HEK293 (cell line): ENCODE measurements around the gene CNIH3.

Experiments
- CTCF ChIA-PET: fragments of 350-600 bp; formaldehyde crosslinking; extraction: SDS; loops from one replicate; lab custom pipeline; 2021; ENCODE audit warnings: antibody characterized with exemption; lab: Yijun Ruan, JAX
- POLR2A ChIA-PET: fragments of 300-600 bp; formaldehyde crosslinking; extraction: SDS; loops from one replicate; lab custom pipeline; 2020; ENCODE audit warnings: antibody characterized with exemption, inconsistent platforms; lab: Yijun Ruan, JAX
- H3K27ac ChIP-seq: fragments of 200-500 bp; sonication (Bioruptor generic); 2 replicates; pipeline ENCODE4 v1.5.1; 2014; ENCODE audit warnings: low read depth, low read length, control low read depth, inconsistent platforms; ENCODE audit errors: extremely low read depth
- H3K36me3 ChIP-seq, 2 experiments: fragments of 200-500 bp in 1 of 2; sonication (Bioruptor generic) in 1 of 2; 1 replicate in 1 of 2; 2 replicates in 1 of 2; pipeline ENCODE4 v1.5.1; 2014 to 2017; ENCODE audit warnings: inconsistent platforms in 2 of 2, low read length in 2 of 2; ENCODE audit not compliant: control insufficient read depth in 2 of 2, insufficient read depth in 1 of 2
- H3K4me1 ChIP-seq: fragments of 200-500 bp; sonication (Bioruptor generic); 2 replicates; pipeline ENCODE4 v1.5.1; 2014; ENCODE audit warnings: mild to moderate bottlenecking, low read length, inconsistent platforms; ENCODE audit not compliant: control insufficient read depth, insufficient read depth
- H3K4me3 ChIP-seq: 2 replicates; pipeline ENCODE4 v1.5.1; 2011; ENCODE audit warnings: low read depth, mild to moderate bottlenecking, control low read depth, low read length, moderate library complexity
- H3K9me3 ChIP-seq: fragments of 200-500 bp; sonication (Bioruptor generic); 2 replicates; pipeline ENCODE4 v1.5.1; 2014; ENCODE audit warnings: low read depth, low read length, inconsistent platforms; ENCODE audit not compliant: control insufficient read depth, insufficient read depth
- CTCF ChIP-seq: fragments of 450-650 bp; formaldehyde crosslinking; IDR thresholded peaks from 2 replicates; pipeline ENCODE4 v1.5.1; 2016; ENCODE audit warnings: missing biosample characterization, missing genetic modification characterization
- EGR2 ChIP-seq: fragments of 450-650 bp; formaldehyde crosslinking; IDR thresholded peaks from 2 replicates; pipeline ENCODE4 v1.5.1; 2016; ENCODE audit warnings: low read depth, missing biosample characterization, missing genetic modification characterization
- GLI4 ChIP-seq: fragments of 450-650 bp; formaldehyde crosslinking; IDR thresholded peaks from 2 replicates; pipeline ENCODE4 v1.5.1; 2016; ENCODE audit warnings: missing biosample characterization, missing genetic modification characterization
- KLF10 ChIP-seq: fragments of 450-650 bp; IDR thresholded peaks from 2 replicates; pipeline ENCODE4 v1.5.1; 2018; ENCODE audit warnings: missing biosample characterization, mild to moderate bottlenecking, missing genetic modification characterization
- MZF1 ChIP-seq: fragments of 450-650 bp; formaldehyde crosslinking; IDR thresholded peaks from 2 replicates; pipeline ENCODE4 v1.5.1; 2017; ENCODE audit warnings: missing biosample characterization, missing genetic modification characterization, borderline replicate concordance
- SP3 ChIP-seq: fragments of 450-650 bp; formaldehyde crosslinking; IDR thresholded peaks from 2 replicates; pipeline ENCODE4 v1.5.1; 2016; ENCODE audit warnings: missing biosample characterization, missing genetic modification characterization
- TRIM28 ChIP-seq: IDR thresholded peaks from 2 replicates; pipeline ENCODE4 v1.6.1; 2011; ENCODE audit warnings: low read length, control low read depth, borderline replicate concordance
- ZBTB20 ChIP-seq: fragments of 450-650 bp; formaldehyde crosslinking; IDR thresholded peaks from 2 replicates; pipeline ENCODE4 v1.5.1; 2016; ENCODE audit warnings: missing biosample characterization, missing genetic modification characterization
- ZBTB48 ChIP-seq: fragments of 450-650 bp; formaldehyde crosslinking; IDR thresholded peaks from 2 replicates; pipeline ENCODE4 v1.5.1; 2016; ENCODE audit warnings: missing biosample characterization, missing genetic modification characterization
- ZBTB6 ChIP-seq: fragments of 450-650 bp; formaldehyde crosslinking; IDR thresholded peaks from 2 replicates; pipeline ENCODE4 v1.5.1; 2017; ENCODE audit warnings: missing biosample characterization, missing genetic modification characterization
- ZFHX2 ChIP-seq: fragments of 450-650 bp; formaldehyde crosslinking; conservative IDR thresholded peaks from 2 replicates; pipeline ENCODE4 v1.5.1; 2016; ENCODE audit warnings: missing biosample characterization, missing genetic modification characterization
- ZNF146 ChIP-seq: fragments of 450-650 bp; formaldehyde crosslinking; IDR thresholded peaks from 2 replicates; pipeline ENCODE4 v1.5.1; 2016; ENCODE audit warnings: missing biosample characterization, missing genetic modification characterization
- ZNF155 ChIP-seq: fragments of 450-650 bp; formaldehyde crosslinking; IDR thresholded peaks from 2 replicates; pipeline ENCODE4 v1.5.1; 2016; ENCODE audit warnings: missing biosample characterization, missing genetic modification characterization
- ZNF174 ChIP-seq: fragments of 450-650 bp; formaldehyde crosslinking; IDR thresholded peaks from 2 replicates; pipeline ENCODE4 v1.5.0; 2017; ENCODE audit warnings: missing biosample characterization, mild to moderate bottlenecking, missing genetic modification characterization
- ZNF223 ChIP-seq: fragments of 450-650 bp; formaldehyde crosslinking; IDR thresholded peaks from 2 replicates; pipeline ENCODE4 v1.5.1; 2016; ENCODE audit warnings: missing biosample characterization, missing genetic modification characterization
- ZNF23 ChIP-seq: fragments of 450-650 bp; formaldehyde crosslinking; IDR thresholded peaks from 2 replicates; pipeline ENCODE4 v1.5.1; 2016; ENCODE audit warnings: missing biosample characterization, missing genetic modification characterization, borderline replicate concordance
- ZNF24 ChIP-seq: fragments of 450-650 bp; formaldehyde crosslinking; IDR thresholded peaks from 2 replicates; pipeline ENCODE4 v1.5.1; 2016; ENCODE audit warnings: missing biosample characterization, missing genetic modification characterization
- ZNF26 ChIP-seq: fragments of 450-650 bp; formaldehyde crosslinking; IDR thresholded peaks from 2 replicates; pipeline ENCODE4 v1.5.1; 2016; ENCODE audit warnings: missing biosample characterization, missing genetic modification characterization
- ZNF292 ChIP-seq: fragments of 450-650 bp; formaldehyde crosslinking; IDR thresholded peaks from 2 replicates; pipeline ENCODE4 v1.5.1; 2016; ENCODE audit warnings: low read depth, missing biosample characterization, missing genetic modification characterization, borderline replicate concordance
- ZNF362 ChIP-seq: fragments of 450-650 bp; formaldehyde crosslinking; IDR thresholded peaks from 2 replicates; pipeline ENCODE4 v1.5.1; 2016; ENCODE audit warnings: missing biosample characterization, missing genetic modification characterization
- ZNF366 ChIP-seq: fragments of 450-650 bp; formaldehyde crosslinking; conservative IDR thresholded peaks from 2 replicates; pipeline ENCODE4 v1.5.1; 2016; ENCODE audit warnings: missing biosample characterization, missing genetic modification characterization
- ZNF510 ChIP-seq: fragments of 450-650 bp; formaldehyde crosslinking; IDR thresholded peaks from 2 replicates; pipeline ENCODE4 v1.5.1; 2018; ENCODE audit warnings: mild to moderate bottlenecking, missing genetic modification characterization, missing biosample characterization; ENCODE audit not compliant: insufficient replicate concordance
- ZNF548 ChIP-seq: fragments of 450-650 bp; formaldehyde crosslinking; IDR thresholded peaks from 2 replicates; pipeline ENCODE4 v1.5.1; 2016; ENCODE audit warnings: missing biosample characterization, missing genetic modification characterization
- ZNF549 ChIP-seq: fragments of 450-650 bp; IDR thresholded peaks from 2 replicates; pipeline ENCODE4 v1.5.1; 2018; ENCODE audit warnings: missing biosample characterization, missing genetic modification characterization, mild to moderate bottlenecking, inconsistent platforms, moderate library complexity
- ZNF561 ChIP-seq: fragments of 450-650 bp; IDR thresholded peaks from 2 replicates; pipeline ENCODE4 v1.5.1; 2018; ENCODE audit warnings: missing biosample characterization, missing genetic modification characterization, borderline replicate concordance
- ZNF658 ChIP-seq: fragments of 450-650 bp; formaldehyde crosslinking; IDR thresholded peaks from 2 replicates; pipeline ENCODE4; 2016; ENCODE audit warnings: missing biosample characterization, missing genetic modification characterization
- ZNF660 ChIP-seq: fragments of 450-650 bp; IDR thresholded peaks from 2 replicates; pipeline ENCODE4 v1.5.1; 2018; ENCODE audit warnings: missing biosample characterization, mild to moderate bottlenecking, missing genetic modification characterization
- ZSCAN30 ChIP-seq: fragments of 450-650 bp; IDR thresholded peaks from 2 replicates; pipeline ENCODE4 v1.5.1; 2018; ENCODE audit warnings: missing biosample characterization, mild to moderate bottlenecking, missing genetic modification characterization, moderate library complexity
- TF ChIP-seq, protein P1 (sequence below): fragments of 450-650 bp; IDR thresholded peaks from 2 replicates; pipeline ENCODE4 v1.5.1; 2018; ENCODE audit warnings: missing biosample characterization, missing genetic modification characterization

CNIH3 gene

GRCh38 chr1:224747578-224747977 is 131.5 kb downstream of the CNIH3 start:
- TF ChIP-seq KLF10 (no peak), ZNF366 (no peak), ZFHX2 (tag by site-specific recombination) (peak; percentile 87), ZBTB48 (tag by site-specific recombination) (0 out of 2 replicates have a peak, but pooled peaks have one; percentile 18), ZNF26 (no peak), MZF1 (0 out of 2 replicates have a peak, but pooled peaks have one; percentile 31), ZNF292 (no peak), ZNF155 (tag by site-specific recombination) (no peak), ZBTB6 (tag by site-specific recombination) (no peak), SP3 (no peak), EGR2 (tag by site-specific recombination) (peak; percentile 60; the same call in 1 of the 2 replicates), CTCF (no peak), ZNF24 (tag by site-specific recombination) (no peak), ZNF174 (tag by site-specific recombination) (no peak), ZNF23 (tag by site-specific recombination) (no peak), ZNF660 (0 out of 2 replicates have a peak, but pooled peaks have one; percentile 13), ZNF510 (tag by site-specific recombination) (no peak), ZNF549 (no peak), TRIM28 (no peak)
- TF ChIP-seq, protein P1, sequence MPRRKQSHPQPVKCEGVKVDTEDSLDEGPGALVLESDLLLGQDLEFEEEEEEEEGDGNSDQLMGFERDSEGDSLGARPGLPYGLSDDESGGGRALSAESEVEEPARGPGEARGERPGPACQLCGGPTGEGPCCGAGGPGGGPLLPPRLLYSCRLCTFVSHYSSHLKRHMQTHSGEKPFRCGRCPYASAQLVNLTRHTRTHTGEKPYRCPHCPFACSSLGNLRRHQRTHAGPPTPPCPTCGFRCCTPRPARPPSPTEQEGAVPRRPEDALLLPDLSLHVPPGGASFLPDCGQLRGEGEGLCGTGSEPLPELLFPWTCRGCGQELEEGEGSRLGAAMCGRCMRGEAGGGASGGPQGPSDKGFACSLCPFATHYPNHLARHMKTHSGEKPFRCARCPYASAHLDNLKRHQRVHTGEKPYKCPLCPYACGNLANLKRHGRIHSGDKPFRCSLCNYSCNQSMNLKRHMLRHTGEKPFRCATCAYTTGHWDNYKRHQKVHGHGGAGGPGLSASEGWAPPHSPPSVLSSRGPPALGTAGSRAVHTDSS (tag by site-specific recombination): no peak
- TF ChIP-seq, all 188 proteins: peak for 5
- Histone ChIP-seq H3K4me3 (no peak overlapping the region), H3K27ac (no peak overlapping the region), H3K4me1 (peaks cover 6% of the 10 kb centered on the region; the same call in 1 of the 2 replicates), H3K36me3 (no peaks in the 10 kb centered on the region), H3K9me3 (no peaks in the 10 kb centered on the region)
- ChIA-PET CTCF (interaction anchor here (0.7 to 1.3 kb wide), 3 partner anchors 104 to 603 kb away, joined by 3 to 4 read pairs (median 3); no protein-coding TSS in a partner anchor), POLR2A (interaction anchor here (0.6 kb wide), 1 partner anchor 38 kb away, joined by 3 read pairs; no protein-coding TSS in a partner anchor)

- ChIA-PET CTCF (interaction anchor here (0.5 to 1.0 kb wide), 5 partner anchors 12 to 236 kb away, joined by 3 read pairs; no protein-coding TSS in a partner anchor), POLR2A (no interaction called here)
- Histone ChIP-seq H3K36me3 (no peaks in the 10 kb centered on the region), H3K27ac (no peak overlapping the region), H3K9me3 (no peaks in the 10 kb centered on the region), H3K4me3 (no peak overlapping the region), H3K4me1 (peaks cover 6% of the 10 kb centered on the region; the same call in 1 of the 2 replicates)
- TF ChIP-seq ZSCAN30: no peak
- TF ChIP-seq GLI4: no peak
- TF ChIP-seq ZNF362 (tag by site-specific recombination): no peak
- TF ChIP-seq ZBTB6 (tag by site-specific recombination): no peak
- no peak for TF ChIP-seq ZNF658 (tag by site-specific recombination)
- no peak for TF ChIP-seq ZNF561 (tag by site-specific recombination)
- TF ChIP-seq ZNF548 (tag by site-specific recombination): no peak
- no peak for TF ChIP-seq ZBTB20 (tag by site-specific recombination)
- no peak for TF ChIP-seq ZNF223 (tag by site-specific recombination)
- no peak for TF ChIP-seq TRIM28
- no peak for TF ChIP-seq ZNF146 (tag by site-specific recombination)
These were observed 133.8 kb downstream of the CNIH3 start for GRCh38 chr1:224749916-224750315.
